WTC11 (cell line): ENCODE results near the gene KRTAP19-1. TPM values are rescaled to one million over a fixed set of nuclear protein-coding genes. Genes with fewer than 3 reads are reported as not detected.

ENCODE experiments used
- ATAC-seq: fragments of 200-7000 bp; cut with Tn5 transposase; 2 replicates; pipeline ENCODE4 v1.10.0; 2021; ENCODE audit warnings: mild to moderate bottlenecking, moderate library complexity
- CTCF ChIA-PET: fragments of 300-600 bp; sonication (Branson Sonifier 250); formaldehyde crosslinking; loops from one replicate; lab custom pipeline; 2021; ENCODE audit warnings: antibody characterized with exemption; lab: Charles Lee
- POLR2A ChIA-PET: fragments of 350-600 bp; sonication (Branson Sonifier 250); formaldehyde crosslinking; loops from one replicate; lab custom pipeline; 2021; ENCODE audit warnings: antibody characterized with exemption; lab: Charles Lee
- DNase-seq: peaks from one replicate; pipeline ENCODE4 v3.0.0; 2021; ENCODE audit warnings: low spot score
- H3K27ac Mint-ChIP-seq: 2 replicates; pipeline ENCODE4 v1.8.0; 2021; ENCODE audit warnings: mixed read lengths
- H3K27me3 Mint-ChIP-seq: 2 replicates; pipeline ENCODE4 v1.8.0; 2021; ENCODE audit warnings: low read depth, mild to moderate bottlenecking, moderate library complexity, mixed read lengths
- H3K36me3 Mint-ChIP-seq: 2 replicates; pipeline ENCODE4 v1.8.0; 2021; ENCODE audit warnings: mixed read lengths
- H3K4me1 Mint-ChIP-seq: 2 replicates; pipeline ENCODE4 v1.8.0; 2022; ENCODE audit warnings: mixed read lengths
- H3K4me3 Mint-ChIP-seq: 2 replicates; pipeline ENCODE4 v1.8.0; 2021; ENCODE audit warnings: mild to moderate bottlenecking, moderate library complexity, mixed read lengths
- H3K9me3 Mint-ChIP-seq: 2 replicates; pipeline ENCODE4 v1.8.0; 2021; ENCODE audit warnings: mixed read lengths
- ATF1 ChIP-seq: sonication (generic); formaldehyde crosslinking; IDR thresholded peaks from 2 replicates; pipeline ENCODE4 v1.8.1; 2023; ENCODE audit warnings: mild to moderate bottlenecking, moderate library complexity, missing genetic modification reagents
- CBFB ChIP-seq: sonication (generic); formaldehyde crosslinking; IDR thresholded peaks from 2 replicates; pipeline ENCODE4 v1.8.1; 2022; ENCODE audit warnings: mild to moderate bottlenecking, low read depth, missing genetic modification reagents
- CTCF ChIP-seq: fragments of 200-600 bp; IDR thresholded peaks from 2 replicates; pipeline ENCODE4 v1.8.0; 2022; ENCODE audit warnings: antibody characterized with exemption
- ESRRA ChIP-seq: sonication (generic); formaldehyde crosslinking; IDR thresholded peaks from 2 replicates; pipeline ENCODE4 v1.8.1; 2022; ENCODE audit warnings: mild to moderate bottlenecking, missing genetic modification reagents, borderline replicate concordance
- FOXJ3 ChIP-seq: sonication (generic); formaldehyde crosslinking; IDR thresholded peaks from 2 replicates; pipeline ENCODE4 v1.9.0; 2021; ENCODE audit warnings: missing genetic modification reagents, mild to moderate bottlenecking, borderline replicate concordance
- GABPB1 ChIP-seq: sonication (generic); formaldehyde crosslinking; IDR thresholded peaks from 2 replicates; pipeline ENCODE4 v1.8.1; 2023; ENCODE audit warnings: mild to moderate bottlenecking, missing genetic modification reagents
- HMGA2 ChIP-seq: fragments of 250-450 bp; sonication (Bioruptor Pico); IDR thresholded peaks from 2 replicates; pipeline ENCODE4 v1.4.0; 2021; ENCODE audit warnings: mild to moderate bottlenecking, moderate library complexity
- MXD4 ChIP-seq: fragments of 250-450 bp; sonication (Bioruptor Pico); IDR thresholded peaks from 2 replicates; pipeline ENCODE4 v1.8.0; 2021; ENCODE audit warnings: mild to moderate bottlenecking, moderate library complexity, borderline replicate concordance
- MYBL2 ChIP-seq: sonication (generic); formaldehyde crosslinking; IDR thresholded peaks from 2 replicates; pipeline ENCODE4 v1.8.1; 2023; ENCODE audit warnings: mild to moderate bottlenecking, moderate library complexity, missing genetic modification reagents
- NR1H2 ChIP-seq: sonication (generic); formaldehyde crosslinking; IDR thresholded peaks from 2 replicates; pipeline ENCODE4 v1.9.0; 2021; ENCODE audit warnings: mild to moderate bottlenecking, moderate library complexity, missing genetic modification reagents
- NR3C1 ChIP-seq: sonication (generic); formaldehyde crosslinking; conservative IDR thresholded peaks from 2 replicates; pipeline ENCODE4 v1.8.1; 2023; ENCODE audit warnings: low read depth, mild to moderate bottlenecking, missing genetic modification reagents
- PREB ChIP-seq: sonication (generic); formaldehyde crosslinking; IDR thresholded peaks from 2 replicates; pipeline ENCODE4 v1.8.1; 2022; ENCODE audit warnings: mild to moderate bottlenecking, missing genetic modification reagents, moderate library complexity, borderline replicate concordance
- TCF7 ChIP-seq: sonication (generic); formaldehyde crosslinking; IDR thresholded peaks from 2 replicates; pipeline ENCODE4 v1.8.0; 2022; ENCODE audit warnings: mild to moderate bottlenecking, low read depth, missing genetic modification reagents, moderate library complexity
- TEAD4 ChIP-seq: sonication (generic); formaldehyde crosslinking; IDR thresholded peaks from 2 replicates; pipeline ENCODE4 v1.8.0; 2022; ENCODE audit warnings: mild to moderate bottlenecking, missing genetic modification reagents
- TP53 ChIP-seq: sonication (generic); formaldehyde crosslinking; IDR thresholded peaks from 2 replicates; pipeline ENCODE4 v1.8.1; 2023; ENCODE audit warnings: mild to moderate bottlenecking, missing genetic modification reagents
- USF2 ChIP-seq: sonication (generic); formaldehyde crosslinking; IDR thresholded peaks from 2 replicates; pipeline ENCODE4 v1.8.1; 2023; ENCODE audit warnings: mild to moderate bottlenecking, missing genetic modification reagents, moderate library complexity
- ZMAT4 ChIP-seq: fragments of 250-450 bp; sonication (Bioruptor Pico); IDR thresholded peaks from 2 replicates; pipeline ENCODE4 v1.9.0; 2021; ENCODE audit warnings: mild to moderate bottlenecking
- ZNF416 ChIP-seq: fragments of 250-450 bp; sonication (Bioruptor Pico); IDR thresholded peaks from 2 replicates; pipeline ENCODE4 v1.9.0; 2021; ENCODE audit warnings: mild to moderate bottlenecking, inconsistent platforms
- ZNF423 ChIP-seq: fragments of 250-450 bp; sonication (Bioruptor Pico); IDR thresholded peaks from 2 replicates; pipeline ENCODE4 v2.1.2; 2022; ENCODE audit warnings: mild to moderate bottlenecking, moderate library complexity
- ZNF532 ChIP-seq: fragments of 250-450 bp; sonication (Bioruptor Pico); IDR thresholded peaks from 2 replicates; pipeline ENCODE4 v1.9.0; 2021; ENCODE audit warnings: mild to moderate bottlenecking, borderline replicate concordance
- ZNF671 ChIP-seq: fragments of 250-450 bp; sonication (Bioruptor Pico); IDR thresholded peaks from 2 replicates; pipeline ENCODE4 v1.8.0; 2021; ENCODE audit warnings: mild to moderate bottlenecking
- total RNA-seq: library from RNA; stranded (reverse); gene quantifications from 3 replicates; pipeline ENCODE4 v1.2.3, GENCODE V29; 2021

The KRTAP19-1 gene
- total RNA-seq, 1 experiment from 2014 or later: not detected

DNA sequence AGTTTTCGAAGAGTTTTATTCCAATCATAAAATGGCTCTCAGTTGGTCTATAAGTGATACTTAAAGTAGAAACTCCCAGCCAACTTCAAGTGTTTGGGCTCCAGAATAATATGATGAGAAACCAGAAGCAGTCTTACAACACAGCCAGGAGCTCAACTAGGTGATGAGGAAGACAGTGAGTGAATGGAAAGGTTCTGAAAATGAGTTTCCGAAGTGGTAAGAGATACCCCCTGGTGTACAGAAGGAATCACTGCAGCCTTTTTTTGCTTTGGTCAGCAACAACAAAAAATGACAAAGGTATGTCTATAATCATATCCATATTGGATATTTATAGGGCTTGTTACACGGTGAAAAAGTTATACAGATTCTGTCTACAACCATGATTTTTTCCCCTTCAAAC lies 16.5 kb downstream of the KRTAP19-1 start:
- CTCF ChIA-PET: interaction anchor here (0.6 to 1.8 kb wide), 20 partner anchors 8 to 194 kb away, joined by 3 to 19 read pairs (median 4); partner anchors contain the start of genes KRTAP15-1, KRTAP23-1 and KRTAP25-1
- peak; percentile 38; the same call in 1 of the 2 replicates for ATAC-seq
- no peaks in the 10 kb centered on the region for H3K36me3 Mint-ChIP-seq

DNA sequence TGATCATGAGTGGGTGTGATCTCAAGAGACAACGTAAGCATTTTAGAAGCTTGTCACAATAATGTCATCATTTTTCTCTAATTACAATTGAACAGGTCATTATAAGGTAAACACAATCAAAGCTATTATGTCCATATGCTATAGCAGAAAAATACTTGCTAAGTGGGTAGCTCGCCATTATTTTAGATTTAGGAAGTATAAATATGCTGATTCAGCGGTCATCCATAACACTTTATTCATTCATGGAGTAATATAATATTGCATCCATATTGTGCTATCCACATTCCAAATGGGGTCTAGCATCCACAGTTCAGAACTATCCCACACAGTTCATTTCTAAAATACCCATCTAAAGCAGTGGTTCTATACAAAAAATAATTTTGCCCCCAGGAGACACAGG lies 31.7 kb downstream of the KRTAP19-1 start:
- Mint-ChIP-seq H3K9me3 (no peaks in the 10 kb centered on the region), H3K4me1 (peaks cover 19% of the 10 kb centered on the region), H3K27me3 (no peaks in the 10 kb centered on the region), H3K27ac (no peak overlapping the region), H3K36me3 (no peaks in the 10 kb centered on the region), H3K4me3 (no peak overlapping the region)
- DNase-seq (no peak), ATAC-seq (no peak)
- TF ChIP-seq CBFB (CRISPR knock-in tag) (no peak), ATF1 (CRISPR knock-in tag) (no peak), PREB (CRISPR knock-in tag) (no peak), GABPB1 (CRISPR knock-in tag) (no peak), ZNF423 (CRISPR knock-in tag) (no peak), NR1H2 (CRISPR knock-in tag) (no peak)
- POLR2A ChIA-PET: interaction anchor here (0.6 kb wide), 1 partner anchor 213 kb away, joined by 3 read pairs; no protein-coding TSS in a partner anchor
- CTCF ChIA-PET: no interaction called here

More for the DNA sequence above, 16.5 kb downstream of the KRTAP19-1 start:
- TF ChIP-seq CTCF (peak; percentile 66), ZNF416 (no peak), ZNF532 (CRISPR knock-in tag) (no peak)
- POLR2A ChIA-PET: no interaction called here
- no peaks in the 10 kb centered on the region for H3K27me3 Mint-ChIP-seq
- H3K4me3 Mint-ChIP-seq: no peak overlapping the region
- H3K9me3 Mint-ChIP-seq: no peaks in the 10 kb centered on the region
- no peaks in the 10 kb centered on the region for H3K4me1 Mint-ChIP-seq
- H3K27ac Mint-ChIP-seq: no peak overlapping the region
- no peak for DNase-seq

GRCh38 chr21:30447056-30447455 lies 33.1 kb downstream of the KRTAP19-1 start:
- DNase-seq (no peak), ATAC-seq (no peak)
- Mint-ChIP-seq H3K36me3 (no peaks in the 10 kb centered on the region), H3K27ac (no peak overlapping the region), H3K4me3 (no peak overlapping the region), H3K4me1 (peaks cover 29% of the 10 kb centered on the region), H3K27me3 (no peaks in the 10 kb centered on the region), H3K9me3 (no peaks in the 10 kb centered on the region)
- TF ChIP-seq FOXJ3 (CRISPR knock-in tag) (no peak), TEAD4 (CRISPR knock-in tag) (no peak), ZMAT4 (no peak), MYBL2 (CRISPR knock-in tag) (no peak), TCF7 (CRISPR knock-in tag) (no peak), NR3C1 (no peak), HMGA2 (CRISPR knock-in tag) (no peak), TP53 (CRISPR knock-in tag) (no peak), ZNF416 (no peak), MXD4 (no peak), USF2 (no peak), ESRRA (no peak), ZNF671 (CRISPR knock-in tag) (no peak)
- ChIA-PET POLR2A (no interaction called here), CTCF (interaction anchor here (0.8 kb wide), 1 partner anchor 16 kb away, joined by 4 read pairs; no protein-coding TSS in a partner anchor)
